NOMO-1 treated with DMSO at 0.1 percent for 48 hours (cell line): ENCODE measurements around the gene STON2.
"Not testable (repeated sequence)": the region's sequence is repeated elsewhere in the genome, so short reads cannot be mapped to it uniquely, and the experiment has no call there.

ENCODE experiments used
- DNase-seq: peaks from one replicate; lab custom pipeline; 2025; ENCODE audit not compliant: unreplicated experiment; lab: John Stamatoyannopoulos, UW

The STON2 gene, protein sequence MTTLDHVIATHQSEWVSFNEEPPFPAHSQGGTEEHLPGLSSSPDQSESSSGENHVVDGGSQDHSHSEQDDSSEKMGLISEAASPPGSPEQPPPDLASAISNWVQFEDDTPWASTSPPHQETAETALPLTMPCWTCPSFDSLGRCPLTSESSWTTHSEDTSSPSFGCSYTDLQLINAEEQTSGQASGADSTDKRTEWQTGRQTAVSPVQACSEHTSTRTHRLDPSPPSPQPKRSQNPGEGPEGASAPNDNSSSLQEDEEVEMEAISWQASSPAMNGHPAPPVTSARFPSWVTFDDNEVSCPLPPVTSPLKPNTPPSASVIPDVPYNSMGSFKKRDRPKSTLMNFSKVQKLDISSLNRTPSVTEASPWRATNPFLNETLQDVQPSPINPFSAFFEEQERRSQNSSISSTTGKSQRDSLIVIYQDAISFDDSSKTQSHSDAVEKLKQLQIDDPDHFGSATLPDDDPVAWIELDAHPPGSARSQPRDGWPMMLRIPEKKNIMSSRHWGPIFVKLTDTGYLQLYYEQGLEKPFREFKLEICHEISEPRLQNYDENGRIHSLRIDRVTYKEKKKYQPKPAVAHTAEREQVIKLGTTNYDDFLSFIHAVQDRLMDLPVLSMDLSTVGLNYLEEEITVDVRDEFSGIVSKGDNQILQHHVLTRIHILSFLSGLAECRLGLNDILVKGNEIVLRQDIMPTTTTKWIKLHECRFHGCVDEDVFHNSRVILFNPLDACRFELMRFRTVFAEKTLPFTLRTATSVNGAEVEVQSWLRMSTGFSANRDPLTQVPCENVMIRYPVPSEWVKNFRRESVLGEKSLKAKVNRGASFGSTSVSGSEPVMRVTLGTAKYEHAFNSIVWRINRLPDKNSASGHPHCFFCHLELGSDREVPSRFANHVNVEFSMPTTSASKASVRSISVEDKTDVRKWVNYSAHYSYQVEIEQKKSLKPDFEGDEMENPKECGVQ

DNA sequence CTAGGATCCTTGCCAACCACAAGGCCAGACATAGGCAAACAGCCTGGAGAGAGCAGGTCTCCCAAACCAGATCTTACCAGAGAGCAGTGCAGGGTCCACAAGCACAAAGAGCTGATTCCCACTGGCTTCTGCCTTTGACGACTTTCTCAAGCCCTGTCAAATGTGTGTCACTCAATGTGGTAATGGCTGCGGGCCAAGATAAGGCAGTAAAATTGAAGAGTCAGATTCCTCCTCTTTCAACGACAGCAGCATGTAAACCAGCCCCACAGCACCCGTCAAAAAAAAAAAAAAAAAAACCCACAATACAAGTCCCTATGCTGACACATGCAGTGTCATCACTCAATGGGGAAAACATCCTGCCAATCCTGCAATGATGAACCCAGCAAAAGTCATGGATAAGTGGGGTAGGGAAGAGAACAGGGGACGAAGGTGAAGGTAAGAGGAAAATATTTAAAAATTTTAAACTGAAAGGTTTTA is at the start of gene STON2:
TSS of gene STON2 (minus strand) at position 123 of the 477 bp plus-strand sequence. CDS start 1,942 bp downstream, outside the sequence.
- peak; percentile 44 for DNase-seq

DNA sequence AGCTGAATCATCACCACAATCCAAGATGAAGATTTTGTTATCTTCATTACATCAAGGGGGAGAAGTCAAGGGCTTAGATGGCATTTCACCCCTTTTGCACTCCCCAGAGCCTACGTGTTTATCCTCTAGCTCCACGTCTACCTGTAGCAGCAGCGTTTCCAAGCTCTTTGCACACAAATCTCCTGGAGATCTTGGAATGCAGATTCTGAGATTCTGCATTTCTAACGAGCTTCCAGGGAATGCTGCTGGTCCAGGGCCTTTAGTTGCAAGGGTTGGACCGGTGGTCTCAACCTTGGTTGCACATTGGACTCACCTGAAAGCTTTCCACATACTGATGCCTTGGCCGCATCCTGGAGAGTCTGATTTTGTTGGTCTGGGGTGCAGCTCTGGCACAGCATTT is 49.5 kb upstream of the STON2 start:
- DNase-seq: no peak

DNA sequence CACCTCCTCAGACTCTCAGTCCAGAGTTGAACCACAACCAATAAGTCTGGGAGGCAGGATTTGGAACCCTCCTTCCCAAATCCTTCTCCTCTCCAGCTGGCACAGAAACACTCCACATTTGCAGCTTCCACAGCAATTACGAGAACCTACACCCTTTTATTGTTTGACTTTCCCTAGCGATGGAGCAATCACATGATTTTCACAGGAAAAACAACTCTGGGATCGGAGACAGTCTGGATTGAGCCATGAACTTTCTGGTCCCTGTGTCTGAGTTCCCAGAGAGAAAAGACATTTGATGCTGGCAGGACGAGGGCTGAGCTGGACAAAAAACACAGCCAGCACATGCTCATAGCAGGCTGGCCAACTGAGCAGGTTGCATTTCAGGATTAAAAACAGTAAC is 49.0 kb upstream of the STON2 start:
- DNase-seq: no peak

DNA sequence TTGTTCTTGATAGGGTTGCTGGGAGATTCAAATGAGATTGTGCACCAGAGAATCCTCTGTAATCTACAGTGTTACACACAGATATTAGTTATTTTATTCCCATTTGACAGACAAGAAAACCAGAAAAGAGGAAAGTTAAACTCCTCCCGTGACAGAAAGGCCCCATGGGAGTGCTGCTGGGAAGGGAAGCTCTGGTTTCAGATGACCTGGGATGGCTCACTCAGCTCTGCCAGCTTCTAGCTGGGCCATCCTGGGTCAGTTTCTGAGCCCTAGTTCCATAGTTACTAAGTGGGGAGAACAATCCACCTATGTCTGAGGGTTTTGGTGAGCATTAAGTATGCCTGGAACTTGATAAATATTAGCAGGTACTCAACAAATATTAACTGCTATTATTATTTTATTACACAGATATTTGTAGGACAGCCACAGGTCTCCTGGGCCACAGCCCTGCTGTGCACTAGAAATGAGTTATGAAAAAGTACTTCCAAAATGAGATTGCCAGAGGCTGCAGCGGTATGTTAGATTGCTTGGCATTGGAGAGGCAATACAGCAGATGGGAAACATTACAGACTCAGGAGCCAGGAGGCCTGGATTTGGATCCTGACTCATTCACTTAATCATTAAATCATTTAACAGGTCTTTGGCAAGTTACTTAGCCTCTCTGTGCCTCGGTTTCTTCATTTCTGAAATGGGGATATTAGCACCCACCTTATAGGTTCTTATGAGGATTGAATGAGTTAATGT is 47.1 kb upstream of the STON2 start:
- no peak for DNase-seq

DNA sequence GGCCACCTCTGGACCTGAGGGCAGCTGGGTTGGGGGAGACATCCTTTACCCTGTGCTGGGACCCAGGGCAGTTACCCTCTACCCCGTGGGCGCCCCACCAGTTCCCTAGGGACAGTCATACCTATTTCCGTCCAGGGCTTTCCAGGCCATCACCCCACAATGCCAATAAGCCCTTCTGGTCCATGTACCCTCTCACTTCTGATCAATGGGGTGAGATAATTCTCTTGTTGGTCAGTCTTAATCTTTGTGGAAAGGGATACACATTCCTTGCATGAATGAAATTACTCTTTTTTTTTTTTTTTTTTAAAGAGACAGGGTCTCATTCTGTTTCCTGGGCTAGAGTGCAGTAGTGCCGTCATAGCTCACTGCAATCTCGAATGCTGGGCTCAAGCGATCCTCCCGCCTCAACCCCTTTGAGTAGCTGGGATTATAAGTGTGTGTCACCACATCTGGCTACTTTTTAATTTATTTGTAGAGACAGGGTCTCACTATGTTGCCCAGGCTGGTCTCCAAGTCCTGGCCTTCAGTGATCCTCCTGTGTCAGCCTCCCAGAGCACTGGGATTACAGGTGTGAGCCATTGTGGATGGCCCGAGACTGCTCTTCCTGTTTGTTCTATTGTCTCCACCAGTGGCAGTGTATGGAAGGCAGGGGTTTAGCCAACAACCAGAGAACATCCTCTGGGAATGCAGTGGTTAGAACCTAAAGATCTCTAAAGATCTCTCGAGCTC is 46.3 kb upstream of the STON2 start:
- no peak for DNase-seq

DNA sequence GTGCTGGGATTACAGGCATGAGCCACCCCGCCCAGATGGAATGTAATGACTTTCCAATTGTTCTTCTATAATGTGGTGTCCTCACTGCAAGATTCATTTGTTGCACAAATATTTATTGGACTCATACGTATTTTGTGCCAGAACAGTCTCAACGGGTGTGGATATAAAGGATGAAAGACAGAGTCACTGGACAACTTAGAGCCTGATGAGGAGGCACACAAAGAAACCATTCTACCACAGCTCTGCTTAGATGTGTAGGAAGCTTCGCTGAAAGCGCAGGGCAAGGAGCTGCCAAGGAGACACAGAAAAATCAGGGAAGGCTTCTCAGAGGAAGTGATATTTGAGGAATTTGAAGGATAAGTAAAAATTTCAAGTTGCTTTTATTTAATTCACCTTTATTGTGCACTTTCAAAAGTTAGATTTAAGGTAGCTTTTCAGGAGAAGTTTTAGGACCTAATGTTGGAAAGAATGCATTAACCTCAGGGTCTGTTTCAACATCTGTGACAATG is 41.6 kb upstream of the STON2 start:
- no peak for DNase-seq

DNA sequence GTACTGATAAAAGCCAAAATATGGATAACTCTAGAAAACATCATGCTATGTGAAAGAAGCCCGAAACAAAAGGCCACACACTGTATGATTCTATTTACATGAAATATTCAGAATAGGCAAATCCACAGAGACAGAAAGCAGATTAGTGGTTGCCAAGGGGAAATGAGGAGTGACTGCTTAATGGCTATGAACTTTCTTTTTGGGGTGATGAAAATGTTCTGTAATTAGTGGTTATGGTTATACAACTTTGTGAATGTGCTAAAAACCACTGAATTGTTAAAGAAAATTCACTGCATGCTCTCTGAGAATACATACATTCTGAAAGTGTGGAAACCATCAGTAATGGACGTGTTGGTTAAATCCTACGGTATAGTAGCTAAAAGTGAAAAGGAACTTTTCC is 39.9 kb upstream of the STON2 start:
- DNase-seq: peak; percentile 74

DNA sequence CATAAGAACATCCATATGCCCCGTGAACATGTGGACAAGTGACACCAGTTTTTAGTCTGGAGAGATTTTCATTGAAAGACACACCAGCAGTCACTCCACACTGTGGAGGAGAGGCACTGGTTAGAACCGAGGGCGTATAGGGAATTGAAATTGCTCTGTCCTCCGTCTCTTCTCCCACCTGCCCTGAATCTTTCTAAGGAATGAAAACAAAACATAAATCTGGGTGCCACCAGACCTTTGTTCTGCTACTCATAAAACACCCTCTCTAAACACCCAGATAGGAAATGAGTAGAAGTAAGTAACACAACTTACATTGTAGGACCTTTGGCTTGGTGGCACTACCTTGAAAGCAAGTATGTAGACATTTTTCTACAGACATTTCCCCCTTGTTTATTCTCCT is 37.1 kb upstream of the STON2 start:
- DNase-seq: no peak

DNA sequence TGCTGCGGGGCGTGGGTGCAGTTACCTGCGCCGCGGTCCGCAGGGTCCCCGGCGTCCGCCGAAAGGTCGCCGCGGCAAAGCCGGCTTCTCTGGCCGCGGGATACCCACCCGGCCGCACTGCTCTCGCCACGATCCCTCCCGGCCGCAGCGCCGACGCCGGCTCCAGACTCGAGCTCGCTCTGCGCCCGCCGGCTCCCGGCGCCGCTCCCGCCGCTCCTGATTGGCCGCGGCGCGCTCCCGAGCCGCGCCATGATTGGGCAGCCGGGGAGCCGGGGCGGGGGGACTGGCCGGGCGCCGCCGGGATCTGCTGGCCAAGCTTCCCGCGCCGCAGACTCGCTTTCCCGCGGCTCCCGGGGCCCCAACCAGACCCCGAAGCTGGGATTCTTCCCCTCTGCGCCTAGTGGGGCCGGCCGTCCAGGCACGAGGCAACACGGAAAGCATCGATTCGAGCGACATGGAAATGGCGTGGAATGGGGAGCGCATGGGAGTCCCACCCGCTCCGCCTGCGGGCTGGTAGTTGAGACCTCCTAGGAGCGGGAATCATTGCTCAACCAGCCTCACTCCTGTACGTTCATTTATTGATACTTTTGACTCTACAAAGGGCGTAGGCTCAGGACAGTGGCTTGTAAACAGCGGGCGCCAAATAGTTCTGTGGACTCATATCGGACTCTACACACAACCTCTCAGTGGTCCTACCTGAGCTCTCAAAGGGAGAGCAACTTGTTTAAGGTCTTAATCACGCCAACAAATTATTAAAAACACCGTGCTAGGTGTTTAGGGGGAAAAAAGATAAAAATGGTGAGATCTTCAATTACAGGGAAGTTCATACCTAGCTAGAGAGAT is 36.4 kb upstream of the STON2 start:
- DNase-seq: no peak

DNA sequence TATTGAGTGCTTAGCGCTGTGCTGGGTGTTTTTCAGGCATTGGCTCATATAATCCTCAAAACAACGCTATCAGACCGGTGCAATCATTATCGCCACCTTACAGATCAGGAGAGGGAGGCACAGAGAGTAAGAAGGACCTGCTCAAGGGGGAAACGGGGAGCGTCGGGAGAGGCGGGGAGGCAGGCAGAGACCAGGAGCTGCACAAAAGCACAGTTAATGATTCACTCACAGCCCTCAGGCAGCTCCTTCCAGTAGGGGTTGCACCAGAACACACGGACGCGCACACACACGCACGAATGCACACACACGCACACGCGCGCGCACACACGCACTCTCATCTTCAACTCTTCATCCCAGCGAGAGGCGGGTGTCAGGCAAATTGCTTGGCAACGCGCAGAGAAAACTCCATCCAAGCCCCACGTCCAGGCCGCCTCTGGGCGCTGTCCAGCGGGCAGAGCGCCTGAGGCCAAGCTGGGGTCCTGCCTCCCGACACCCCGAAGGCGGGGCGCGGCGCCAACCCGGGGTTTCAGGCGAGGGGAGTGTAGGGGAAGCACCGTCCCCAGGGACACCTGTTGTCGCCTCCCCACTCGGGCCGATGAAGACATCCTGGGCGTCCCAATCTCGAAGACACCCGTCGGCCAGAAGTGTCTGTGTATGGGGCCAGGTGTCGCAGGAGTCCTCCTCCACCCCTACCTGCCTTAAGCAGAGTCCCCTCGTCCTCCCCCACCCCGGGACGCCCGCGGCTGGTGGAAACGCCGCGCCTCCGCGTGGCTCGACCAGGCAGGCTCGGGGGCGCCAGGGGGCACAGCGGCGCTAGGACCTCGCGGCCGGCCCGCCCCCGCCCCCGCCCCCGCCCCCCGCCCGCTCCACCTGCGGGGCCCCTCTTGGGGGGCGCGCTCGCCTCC is 35.5 kb upstream of the STON2 start:
- no peak for DNase-seq

DNA sequence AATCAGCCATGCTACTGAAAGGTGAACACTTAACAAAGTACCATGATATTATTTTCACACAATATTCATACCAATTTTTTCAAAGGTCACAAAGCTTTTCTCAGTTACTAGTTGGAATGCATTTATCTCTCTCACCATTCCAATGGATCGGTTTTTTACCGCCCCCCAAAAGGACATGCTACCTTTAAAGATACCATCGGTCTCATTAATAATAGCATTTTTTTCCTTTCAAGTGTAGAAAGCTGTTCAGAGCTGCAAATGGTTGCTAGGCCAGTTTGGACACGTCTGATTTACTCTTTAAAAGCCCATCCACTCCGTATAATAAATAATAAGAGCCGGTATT is 34.9 kb upstream of the STON2 start:
- no peak for DNase-seq

DNA sequence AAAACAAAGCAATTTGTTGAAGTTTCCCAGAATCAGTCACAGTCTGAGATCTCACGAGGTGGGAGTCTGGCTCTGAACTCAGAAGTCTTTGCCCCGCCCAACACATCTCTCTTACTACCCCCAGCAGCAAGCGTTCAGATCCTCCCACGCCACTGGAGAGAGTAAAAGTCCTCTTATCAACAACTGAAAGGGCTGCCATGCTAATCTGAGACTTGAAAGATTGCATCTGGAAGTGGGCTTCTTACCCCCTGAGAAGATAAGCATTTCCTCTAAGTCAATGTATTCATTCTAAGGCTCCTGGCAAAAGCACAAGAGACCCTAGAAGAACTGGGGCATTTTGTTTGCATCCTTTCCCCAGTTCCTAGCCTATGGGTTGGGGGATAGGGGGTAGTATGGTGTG is 34.1 kb upstream of the STON2 start:
- DNase-seq: no peak

DNA sequence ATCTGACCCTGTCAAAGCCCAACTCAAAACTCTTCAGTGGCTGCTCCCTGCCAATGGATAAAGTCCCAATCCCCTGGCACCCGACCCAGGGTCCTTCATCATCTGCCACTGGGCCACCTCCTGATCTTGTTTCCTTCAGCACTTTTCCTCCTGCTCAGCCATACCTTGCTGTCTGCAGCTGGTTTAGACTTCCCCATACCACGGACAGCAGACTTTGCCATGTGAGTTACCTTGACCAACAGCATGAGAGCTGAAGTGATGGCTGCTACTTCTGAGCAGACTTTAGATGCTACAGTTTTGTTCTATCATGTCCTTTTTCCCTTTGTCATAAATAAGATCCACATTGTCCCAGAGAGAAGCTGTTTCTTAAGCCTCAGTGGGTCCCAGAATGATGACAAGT is 33.3 kb upstream of the STON2 start:
- DNase-seq: no peak

DNA sequence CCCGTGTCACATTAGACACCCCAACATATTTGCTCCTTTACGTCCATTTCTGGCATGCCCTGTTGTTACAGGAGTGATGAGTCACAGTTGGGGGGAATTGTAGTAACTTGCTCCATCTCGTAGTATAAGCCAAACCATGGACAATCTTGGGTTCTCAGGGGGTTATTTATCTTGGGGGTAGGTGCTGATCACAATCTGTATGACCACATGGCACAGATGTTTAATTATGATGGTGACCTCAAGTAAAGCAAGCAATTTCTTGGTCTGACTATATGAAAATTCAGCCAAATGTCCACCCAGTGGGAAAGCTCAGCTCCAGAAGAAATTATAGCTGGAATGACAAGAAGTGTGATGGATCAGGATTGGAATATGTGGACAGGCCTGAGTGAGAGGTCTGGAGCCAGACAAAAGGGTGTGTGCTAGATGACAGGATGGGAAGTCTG is 32.1 kb upstream of the STON2 start:
- DNase-seq: no peak

DNA sequence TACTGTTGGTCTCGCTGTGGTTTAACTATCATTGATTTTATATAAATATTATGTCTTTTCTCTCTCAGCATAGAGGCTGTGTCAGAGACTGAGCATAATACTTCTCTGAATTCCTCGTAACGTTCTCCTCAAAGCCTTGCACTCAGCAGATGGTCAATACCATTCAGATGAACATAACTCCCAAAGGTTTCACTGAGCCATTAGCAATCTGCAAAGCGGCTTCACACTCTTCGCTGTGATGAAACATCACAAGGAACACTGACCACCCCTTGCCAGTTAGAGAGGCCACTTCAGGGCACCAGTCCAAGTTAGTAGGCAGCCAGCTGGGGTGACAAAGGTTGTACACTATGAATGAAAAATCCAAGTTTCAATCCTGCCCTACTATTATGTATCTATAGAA is 30.1 kb upstream of the STON2 start:
- DNase-seq: no peak

DNA sequence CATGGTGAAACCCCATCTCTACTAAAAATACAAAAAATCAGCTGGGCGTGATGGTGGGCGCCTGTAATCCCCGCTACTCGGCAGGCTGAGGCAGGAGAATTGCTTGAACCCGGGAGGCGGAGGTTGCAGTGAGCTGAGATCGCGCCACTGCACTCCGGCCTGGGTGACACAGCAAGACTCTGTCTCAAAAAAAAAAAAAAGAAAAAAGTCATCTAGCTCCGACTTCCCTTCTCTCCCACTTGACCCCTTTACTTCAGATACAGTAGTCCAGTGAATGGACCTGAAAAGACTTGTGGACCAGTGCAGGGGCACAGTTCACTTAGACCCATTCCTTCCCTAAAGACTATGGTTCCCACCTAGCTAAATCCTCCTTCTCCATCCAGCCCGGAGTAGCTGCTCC is 29.6 kb upstream of the STON2 start:
- DNase-seq: not testable (repeated sequence)

DNA sequence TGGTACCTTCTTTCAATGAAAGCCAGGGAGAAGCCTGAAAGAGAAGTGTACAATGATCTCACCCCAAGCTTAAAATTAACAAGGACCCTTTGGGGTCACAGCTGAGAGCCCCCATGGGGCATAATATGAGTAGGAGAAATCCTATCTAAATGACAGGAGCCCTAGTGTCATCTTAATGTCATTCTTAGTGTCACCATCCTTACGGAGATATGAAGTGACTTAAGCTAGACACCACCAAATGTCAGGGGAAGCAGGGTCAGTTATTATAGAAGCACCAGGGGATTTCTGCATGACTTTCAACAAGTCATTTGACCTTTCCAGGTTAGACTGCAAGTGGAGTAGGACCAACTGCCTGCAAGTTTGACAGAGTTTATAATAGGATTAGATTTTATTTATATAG is 28.9 kb upstream of the STON2 start:
- DNase-seq: no peak

DNA sequence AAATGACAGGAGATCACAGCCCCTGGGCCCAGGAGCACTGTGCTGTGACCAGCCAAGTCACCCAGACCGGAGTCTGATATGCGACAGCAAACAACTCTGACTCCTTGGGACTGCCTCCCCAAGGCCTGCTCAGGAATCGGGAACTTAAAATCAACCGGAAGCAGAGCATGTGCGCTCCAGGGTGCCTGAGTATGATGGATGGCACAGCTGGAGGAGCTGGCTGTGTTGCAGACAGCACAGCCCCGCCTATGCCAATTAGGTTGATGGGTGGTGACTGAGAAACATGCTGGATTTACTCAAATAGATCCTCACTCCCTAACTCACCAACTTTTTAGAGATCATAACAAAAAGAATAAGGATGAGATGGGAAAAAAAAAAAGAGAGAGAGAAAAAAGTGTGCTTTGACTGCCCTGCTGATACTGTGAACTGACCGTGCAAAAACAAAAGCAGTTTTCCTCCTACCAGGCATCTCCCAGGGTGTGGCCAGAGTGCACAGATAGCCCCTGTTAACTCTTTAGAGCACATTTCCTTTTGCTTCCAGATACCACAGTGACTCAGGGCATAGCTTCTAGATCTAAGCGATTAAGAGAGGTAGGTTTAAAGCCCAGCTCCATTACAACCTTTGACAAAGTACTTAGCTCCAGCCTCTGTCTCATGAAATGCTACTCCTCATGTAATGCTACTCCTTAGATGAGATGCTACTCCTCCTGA is 27.4 kb upstream of the STON2 start:
- DNase-seq: peak; percentile 42
